HEK293 (cell line): Measurements from ENCODE around the gene PPP4C.

ENCODE experiments used
- SETDB1 ChIP-seq: IDR thresholded peaks from one replicate; pipeline ENCODE4 v1.6.1; 2017; ENCODE audit warnings: mild to moderate bottlenecking, low read length, moderate library complexity, mixed read lengths; ENCODE audit not compliant: insufficient read length
- ZBTB1 ChIP-seq: fragments of 450-650 bp; formaldehyde crosslinking; IDR thresholded peaks from 2 replicates; pipeline ENCODE4 v1.5.1; 2016; ENCODE audit warnings: missing biosample characterization, missing genetic modification characterization
- ZBTB20 ChIP-seq: fragments of 450-650 bp; formaldehyde crosslinking; IDR thresholded peaks from 2 replicates; pipeline ENCODE4 v1.5.1; 2016; ENCODE audit warnings: missing biosample characterization, missing genetic modification characterization
- ZBTB8A ChIP-seq: fragments of 450-650 bp; formaldehyde crosslinking; IDR thresholded peaks from 2 replicates; pipeline ENCODE4 v1.5.1; 2016; ENCODE audit warnings: missing biosample characterization, missing genetic modification characterization
- ZNF138 ChIP-seq: fragments of 450-650 bp; formaldehyde crosslinking; IDR thresholded peaks from 2 replicates; pipeline ENCODE4 v1.5.1; 2016; ENCODE audit warnings: missing biosample characterization, missing genetic modification characterization, borderline replicate concordance
- ZNF140 ChIP-seq: fragments of 450-650 bp; formaldehyde crosslinking; IDR thresholded peaks from 2 replicates; pipeline ENCODE4 v1.5.1; 2016; ENCODE audit warnings: missing biosample characterization, missing genetic modification characterization
- TF ChIP-seq, protein P1 (sequence below): fragments of 450-650 bp; formaldehyde crosslinking; IDR thresholded peaks from 2 replicates; pipeline ENCODE4 v1.5.1; 2016; ENCODE audit warnings: missing biosample characterization, missing genetic modification characterization
- TF ChIP-seq, protein P2 (sequence below): fragments of 450-650 bp; formaldehyde crosslinking; IDR thresholded peaks from 2 replicates; pipeline ENCODE4 v1.5.1; 2016; ENCODE audit warnings: missing biosample characterization, missing genetic modification characterization
- TF ChIP-seq, protein P3 (sequence below): fragments of 450-650 bp; formaldehyde crosslinking; IDR thresholded peaks from 2 replicates; pipeline ENCODE4 v1.5.1; 2017; ENCODE audit warnings: missing biosample characterization, missing genetic modification characterization
- TF ChIP-seq, protein P4 (sequence below): fragments of 450-650 bp; formaldehyde crosslinking; IDR thresholded peaks from 2 replicates; pipeline ENCODE4 v1.5.1; 2016; ENCODE audit warnings: missing biosample characterization, missing genetic modification characterization

DNA sequence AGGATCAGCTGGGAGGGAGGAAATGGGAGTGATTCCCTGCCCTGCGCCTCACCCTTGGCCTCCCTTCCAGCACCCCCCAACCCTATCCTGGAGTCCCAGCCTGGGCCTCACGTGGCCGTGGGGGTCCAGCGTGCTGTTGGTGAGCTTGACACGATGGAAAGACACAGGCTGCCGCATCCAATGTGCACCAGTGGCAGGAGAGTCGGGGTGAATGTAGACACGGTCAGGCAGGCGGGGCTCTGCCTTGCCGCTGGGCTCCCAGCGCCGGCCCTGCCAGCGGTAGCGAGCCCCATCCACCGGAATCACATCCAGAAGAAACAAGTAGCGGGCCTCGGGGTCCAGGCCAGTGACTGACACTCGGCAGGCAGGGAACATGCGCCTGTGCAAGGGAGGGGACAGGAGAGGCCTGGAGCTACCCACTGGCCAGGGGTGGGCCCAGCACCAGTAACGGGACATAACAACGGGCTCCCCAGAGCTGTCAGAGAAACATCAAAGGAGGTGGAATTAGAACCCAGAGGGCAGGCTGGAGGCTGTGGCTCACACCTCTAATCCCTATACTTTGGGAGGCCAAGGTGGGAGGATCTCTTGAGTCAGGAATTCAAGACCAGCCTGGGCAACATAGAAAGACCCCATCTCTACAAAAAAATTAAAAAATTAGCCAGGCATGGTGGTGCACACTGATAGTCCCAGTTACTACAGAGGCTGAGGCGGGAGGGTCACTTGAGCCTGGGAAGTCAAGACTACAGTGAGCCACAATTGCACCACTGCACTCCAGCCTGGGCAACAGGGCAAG is 13.2 kb downstream of the PPP4C start:
- TF ChIP-seq ZBTB8A (tag by site-specific recombination) (no peak), SETDB1 (no peak), ZBTB20 (tag by site-specific recombination) (no peak), ZNF138 (tag by site-specific recombination) (no peak), ZBTB1 (tag by site-specific recombination) (no peak), ZNF140 (tag by site-specific recombination) (no peak)
- TF ChIP-seq, protein P1, sequence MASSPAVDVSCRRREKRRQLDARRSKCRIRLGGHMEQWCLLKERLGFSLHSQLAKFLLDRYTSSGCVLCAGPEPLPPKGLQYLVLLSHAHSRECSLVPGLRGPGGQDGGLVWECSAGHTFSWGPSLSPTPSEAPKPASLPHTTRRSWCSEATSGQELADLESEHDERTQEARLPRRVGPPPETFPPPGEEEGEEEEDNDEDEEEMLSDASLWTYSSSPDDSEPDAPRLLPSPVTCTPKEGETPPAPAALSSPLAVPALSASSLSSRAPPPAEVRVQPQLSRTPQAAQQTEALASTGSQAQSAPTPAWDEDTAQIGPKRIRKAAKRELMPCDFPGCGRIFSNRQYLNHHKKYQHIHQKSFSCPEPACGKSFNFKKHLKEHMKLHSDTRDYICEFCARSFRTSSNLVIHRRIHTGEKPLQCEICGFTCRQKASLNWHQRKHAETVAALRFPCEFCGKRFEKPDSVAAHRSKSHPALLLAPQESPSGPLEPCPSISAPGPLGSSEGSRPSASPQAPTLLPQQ (tag by site-specific recombination) = peak; percentile 75
- TF ChIP-seq, protein P2, sequence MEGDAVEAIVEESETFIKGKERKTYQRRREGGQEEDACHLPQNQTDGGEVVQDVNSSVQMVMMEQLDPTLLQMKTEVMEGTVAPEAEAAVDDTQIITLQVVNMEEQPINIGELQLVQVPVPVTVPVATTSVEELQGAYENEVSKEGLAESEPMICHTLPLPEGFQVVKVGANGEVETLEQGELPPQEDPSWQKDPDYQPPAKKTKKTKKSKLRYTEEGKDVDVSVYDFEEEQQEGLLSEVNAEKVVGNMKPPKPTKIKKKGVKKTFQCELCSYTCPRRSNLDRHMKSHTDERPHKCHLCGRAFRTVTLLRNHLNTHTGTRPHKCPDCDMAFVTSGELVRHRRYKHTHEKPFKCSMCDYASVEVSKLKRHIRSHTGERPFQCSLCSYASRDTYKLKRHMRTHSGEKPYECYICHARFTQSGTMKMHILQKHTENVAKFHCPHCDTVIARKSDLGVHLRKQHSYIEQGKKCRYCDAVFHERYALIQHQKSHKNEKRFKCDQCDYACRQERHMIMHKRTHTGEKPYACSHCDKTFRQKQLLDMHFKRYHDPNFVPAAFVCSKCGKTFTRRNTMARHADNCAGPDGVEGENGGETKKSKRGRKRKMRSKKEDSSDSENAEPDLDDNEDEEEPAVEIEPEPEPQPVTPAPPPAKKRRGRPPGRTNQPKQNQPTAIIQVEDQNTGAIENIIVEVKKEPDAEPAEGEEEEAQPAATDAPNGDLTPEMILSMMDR (tag by site-specific recombination) = no peak
- TF ChIP-seq, protein P3, sequence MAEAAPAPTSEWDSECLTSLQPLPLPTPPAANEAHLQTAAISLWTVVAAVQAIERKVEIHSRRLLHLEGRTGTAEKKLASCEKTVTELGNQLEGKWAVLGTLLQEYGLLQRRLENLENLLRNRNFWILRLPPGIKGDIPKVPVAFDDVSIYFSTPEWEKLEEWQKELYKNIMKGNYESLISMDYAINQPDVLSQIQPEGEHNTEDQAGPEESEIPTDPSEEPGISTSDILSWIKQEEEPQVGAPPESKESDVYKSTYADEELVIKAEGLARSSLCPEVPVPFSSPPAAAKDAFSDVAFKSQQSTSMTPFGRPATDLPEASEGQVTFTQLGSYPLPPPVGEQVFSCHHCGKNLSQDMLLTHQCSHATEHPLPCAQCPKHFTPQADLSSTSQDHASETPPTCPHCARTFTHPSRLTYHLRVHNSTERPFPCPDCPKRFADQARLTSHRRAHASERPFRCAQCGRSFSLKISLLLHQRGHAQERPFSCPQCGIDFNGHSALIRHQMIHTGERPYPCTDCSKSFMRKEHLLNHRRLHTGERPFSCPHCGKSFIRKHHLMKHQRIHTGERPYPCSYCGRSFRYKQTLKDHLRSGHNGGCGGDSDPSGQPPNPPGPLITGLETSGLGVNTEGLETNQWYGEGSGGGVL (tag by site-specific recombination) = no peak
- TF ChIP-seq, protein P4, sequence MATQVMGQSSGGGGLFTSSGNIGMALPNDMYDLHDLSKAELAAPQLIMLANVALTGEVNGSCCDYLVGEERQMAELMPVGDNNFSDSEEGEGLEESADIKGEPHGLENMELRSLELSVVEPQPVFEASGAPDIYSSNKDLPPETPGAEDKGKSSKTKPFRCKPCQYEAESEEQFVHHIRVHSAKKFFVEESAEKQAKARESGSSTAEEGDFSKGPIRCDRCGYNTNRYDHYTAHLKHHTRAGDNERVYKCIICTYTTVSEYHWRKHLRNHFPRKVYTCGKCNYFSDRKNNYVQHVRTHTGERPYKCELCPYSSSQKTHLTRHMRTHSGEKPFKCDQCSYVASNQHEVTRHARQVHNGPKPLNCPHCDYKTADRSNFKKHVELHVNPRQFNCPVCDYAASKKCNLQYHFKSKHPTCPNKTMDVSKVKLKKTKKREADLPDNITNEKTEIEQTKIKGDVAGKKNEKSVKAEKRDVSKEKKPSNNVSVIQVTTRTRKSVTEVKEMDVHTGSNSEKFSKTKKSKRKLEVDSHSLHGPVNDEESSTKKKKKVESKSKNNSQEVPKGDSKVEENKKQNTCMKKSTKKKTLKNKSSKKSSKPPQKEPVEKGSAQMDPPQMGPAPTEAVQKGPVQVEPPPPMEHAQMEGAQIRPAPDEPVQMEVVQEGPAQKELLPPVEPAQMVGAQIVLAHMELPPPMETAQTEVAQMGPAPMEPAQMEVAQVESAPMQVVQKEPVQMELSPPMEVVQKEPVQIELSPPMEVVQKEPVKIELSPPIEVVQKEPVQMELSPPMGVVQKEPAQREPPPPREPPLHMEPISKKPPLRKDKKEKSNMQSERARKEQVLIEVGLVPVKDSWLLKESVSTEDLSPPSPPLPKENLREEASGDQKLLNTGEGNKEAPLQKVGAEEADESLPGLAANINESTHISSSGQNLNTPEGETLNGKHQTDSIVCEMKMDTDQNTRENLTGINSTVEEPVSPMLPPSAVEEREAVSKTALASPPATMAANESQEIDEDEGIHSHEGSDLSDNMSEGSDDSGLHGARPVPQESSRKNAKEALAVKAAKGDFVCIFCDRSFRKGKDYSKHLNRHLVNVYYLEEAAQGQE (tag by site-specific recombination) = no peak
